Measurements from ENCODE around the gene AXDND1. TPM values are rescaled to one million over a fixed set of nuclear protein-coding genes. Genes with fewer than 3 reads are reported as not detected.
"Not testable (repeated sequence)": the region's sequence is repeated elsewhere in the genome, so short reads cannot be mapped to it uniquely, and the experiment has no call there.

AXDND1 gene
- total RNA-seq, 1 donor from 2014 or later, result 1.4 TPM

DNA sequence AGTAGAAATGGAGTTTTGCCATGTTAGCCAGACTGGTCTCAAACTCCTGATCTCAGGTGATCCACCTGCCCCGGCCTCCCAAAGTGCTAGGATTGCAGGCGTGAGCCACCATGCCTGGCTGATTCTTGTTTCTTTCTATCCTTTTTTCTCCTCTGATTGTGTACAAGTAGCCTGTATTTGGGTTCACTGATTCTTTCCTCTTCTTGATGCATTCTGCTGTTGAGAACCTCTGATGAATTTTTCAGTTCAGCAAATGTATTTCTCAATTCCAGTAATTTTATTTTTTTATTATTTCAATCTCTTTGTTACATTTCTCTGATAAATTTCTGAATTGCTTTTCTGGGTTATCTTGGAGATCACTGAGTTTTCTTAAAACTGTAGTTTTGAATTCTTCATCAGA is 58.8 kb downstream of the AXDND1 start:
- DNase-seq (ENCODE audit: low spot score in 2 of 2, unreplicated experiment in 2 of 2), result no peak
- Mint-ChIP-seq H3K36me3 (no peaks in the 10 kb centered on the region), H3K9me3 (peaks cover 32% of the 10 kb centered on the region), H3K27ac (no peak overlapping the region), H3K27me3 (ENCODE audit: low read depth) (no peaks in the 10 kb centered on the region), H3K4me3 (no peak overlapping the region), H3K4me1 (no peaks in the 10 kb centered on the region)
- TF ChIP-seq, protein P1, sequence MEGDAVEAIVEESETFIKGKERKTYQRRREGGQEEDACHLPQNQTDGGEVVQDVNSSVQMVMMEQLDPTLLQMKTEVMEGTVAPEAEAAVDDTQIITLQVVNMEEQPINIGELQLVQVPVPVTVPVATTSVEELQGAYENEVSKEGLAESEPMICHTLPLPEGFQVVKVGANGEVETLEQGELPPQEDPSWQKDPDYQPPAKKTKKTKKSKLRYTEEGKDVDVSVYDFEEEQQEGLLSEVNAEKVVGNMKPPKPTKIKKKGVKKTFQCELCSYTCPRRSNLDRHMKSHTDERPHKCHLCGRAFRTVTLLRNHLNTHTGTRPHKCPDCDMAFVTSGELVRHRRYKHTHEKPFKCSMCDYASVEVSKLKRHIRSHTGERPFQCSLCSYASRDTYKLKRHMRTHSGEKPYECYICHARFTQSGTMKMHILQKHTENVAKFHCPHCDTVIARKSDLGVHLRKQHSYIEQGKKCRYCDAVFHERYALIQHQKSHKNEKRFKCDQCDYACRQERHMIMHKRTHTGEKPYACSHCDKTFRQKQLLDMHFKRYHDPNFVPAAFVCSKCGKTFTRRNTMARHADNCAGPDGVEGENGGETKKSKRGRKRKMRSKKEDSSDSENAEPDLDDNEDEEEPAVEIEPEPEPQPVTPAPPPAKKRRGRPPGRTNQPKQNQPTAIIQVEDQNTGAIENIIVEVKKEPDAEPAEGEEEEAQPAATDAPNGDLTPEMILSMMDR (IDR thresholded peaks at IDR 0.05; ENCODE audit: unreplicated experiment), result no peak

DNA sequence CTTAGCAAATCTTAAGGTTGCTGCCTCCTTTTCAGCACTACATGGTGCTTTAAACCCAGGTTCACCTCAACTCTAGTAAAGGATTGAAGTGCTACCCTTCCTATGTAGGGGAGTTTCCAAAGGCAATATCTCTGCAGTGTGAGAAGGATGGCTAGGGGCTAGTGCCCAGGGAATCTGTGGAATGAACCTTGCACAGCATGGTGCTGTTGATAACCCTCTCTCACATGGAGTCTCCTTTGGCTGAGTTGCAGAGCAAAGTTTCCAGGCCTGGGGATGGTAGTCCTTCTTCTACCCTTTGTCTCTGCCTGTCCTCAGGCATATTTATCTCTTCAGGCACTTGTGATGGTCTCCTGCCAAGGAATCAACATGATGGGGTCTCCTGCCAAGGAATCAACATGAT is 59.4 kb downstream of the AXDND1 start:
- no peak for DNase-seq (ENCODE audit: low spot score in 2 of 2, unreplicated experiment in 2 of 2)
- H3K27me3 Mint-ChIP-seq (ENCODE audit: low read depth), result no peaks in the 10 kb centered on the region
- H3K9me3 Mint-ChIP-seq, result peaks cover 28% of the 10 kb centered on the region
- H3K27ac Mint-ChIP-seq, result no peak overlapping the region
- H3K4me1 Mint-ChIP-seq, result no peaks in the 10 kb centered on the region
- TF ChIP-seq, protein P1 (IDR thresholded peaks at IDR 0.05; ENCODE audit: unreplicated experiment), result no peak
- H3K36me3 Mint-ChIP-seq, result no peaks in the 10 kb centered on the region
- H3K4me3 Mint-ChIP-seq, result no peak overlapping the region

DNA sequence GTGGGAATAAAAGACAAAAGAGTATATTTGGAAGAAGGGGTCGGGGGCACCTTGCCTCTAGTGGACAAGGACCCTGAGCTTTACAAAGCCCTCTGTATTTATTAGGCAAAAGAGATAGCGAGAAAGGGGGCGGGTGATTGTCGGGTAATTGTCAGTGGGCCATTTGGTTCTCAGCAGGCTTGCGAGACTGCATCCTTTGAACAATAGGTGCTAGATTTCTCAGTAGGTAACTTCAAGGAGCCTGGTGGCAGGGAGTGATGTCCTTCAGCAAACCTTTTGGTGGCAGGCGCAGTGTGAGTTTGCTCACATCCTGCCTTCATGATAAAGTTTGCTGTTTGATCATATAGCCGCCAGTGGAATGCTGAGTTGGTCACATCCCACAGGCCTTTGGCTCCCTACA is 71.4 kb downstream of the AXDND1 start:
- Mint-ChIP-seq H3K9me3 (peaks cover 10% of the 10 kb centered on the region), H3K27ac (no peak overlapping the region), H3K4me3 (no peak overlapping the region), H3K4me1 (no peaks in the 10 kb centered on the region), H3K36me3 (no peaks in the 10 kb centered on the region), H3K27me3 (ENCODE audit: low read depth) (peaks cover 11% of the 10 kb centered on the region)
- TF ChIP-seq, protein P1 (IDR thresholded peaks at IDR 0.05; ENCODE audit: unreplicated experiment), result no peak
- DNase-seq (ENCODE audit: low spot score in 2 of 2, unreplicated experiment in 2 of 2), result no peak

DNA sequence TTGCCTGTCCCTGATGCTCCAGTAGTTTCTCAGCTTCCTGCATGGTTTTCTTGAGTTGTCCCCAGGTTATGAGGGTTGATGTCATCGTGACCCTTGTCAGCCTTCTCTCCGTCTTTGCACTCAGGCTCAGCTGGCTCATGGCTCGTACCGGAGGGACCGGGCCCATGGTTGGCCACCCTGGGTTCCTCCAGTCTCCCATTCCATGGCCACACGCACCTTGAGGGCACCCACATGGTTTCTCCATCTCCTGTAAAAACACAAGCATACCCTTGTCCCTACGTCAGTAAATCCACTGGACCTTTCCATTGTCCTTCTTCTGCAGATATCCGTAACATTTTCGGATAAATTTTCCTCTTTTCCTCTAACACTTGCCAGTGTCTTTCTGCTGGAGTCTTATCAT is 73.9 kb downstream of the AXDND1 start:
- not testable (repeated sequence) for DNase-seq (ENCODE audit: low spot score in 2 of 2, unreplicated experiment in 2 of 2); H3K27me3 Mint-ChIP-seq (ENCODE audit: low read depth); H3K36me3 Mint-ChIP-seq; H3K9me3 Mint-ChIP-seq; H3K27ac Mint-ChIP-seq; H3K4me1 Mint-ChIP-seq; H3K4me3 Mint-ChIP-seq

DNA sequence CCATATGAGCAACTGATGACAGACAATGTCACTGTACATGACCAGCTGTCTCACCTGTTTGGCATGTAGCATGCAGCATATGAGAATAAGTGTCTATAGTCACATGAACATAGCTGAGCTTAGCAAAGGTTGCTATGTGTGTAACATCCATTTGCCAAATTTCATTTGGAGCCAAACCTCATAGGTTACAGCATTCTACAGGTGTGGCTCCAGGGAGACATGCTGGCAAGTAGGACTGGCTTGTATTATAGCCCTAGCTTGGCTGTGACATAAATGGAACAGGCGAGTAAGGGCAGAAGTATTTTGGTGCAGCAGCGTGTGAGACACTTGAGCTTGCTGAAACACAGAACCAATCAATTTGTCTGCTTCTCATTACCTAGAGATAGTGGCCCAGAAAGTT is 74.5 kb downstream of the AXDND1 start:
- H3K9me3 Mint-ChIP-seq; H3K27me3 Mint-ChIP-seq (ENCODE audit: low read depth); H3K36me3 Mint-ChIP-seq; H3K4me3 Mint-ChIP-seq; H3K27ac Mint-ChIP-seq; H3K4me1 Mint-ChIP-seq; DNase-seq (ENCODE audit: low spot score in 2 of 2, unreplicated experiment in 2 of 2): not testable (repeated sequence)

DNA sequence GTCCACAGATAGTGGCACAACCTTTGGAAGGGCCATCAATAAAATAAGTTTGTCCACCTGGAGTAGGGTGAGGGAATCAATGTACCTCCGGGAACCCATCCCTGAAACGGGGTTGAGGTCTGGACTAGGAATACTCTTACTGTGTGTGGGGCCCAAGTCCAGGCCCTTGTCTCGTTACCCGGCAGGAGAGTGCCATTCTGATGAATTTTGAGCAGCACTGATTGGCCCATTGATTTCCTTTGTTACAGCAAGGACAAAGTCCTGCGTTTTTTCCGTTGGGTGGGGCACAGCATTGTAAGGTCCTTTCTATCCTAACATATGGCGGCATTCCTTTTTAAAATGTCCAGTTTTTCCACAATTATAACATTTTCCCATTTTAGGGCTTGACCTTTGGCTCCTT is 75.2 kb downstream of the AXDND1 start:
- Mint-ChIP-seq H3K4me3 (no peak overlapping the region), H3K36me3 (no peaks in the 10 kb centered on the region), H3K27me3 (ENCODE audit: low read depth) (peaks cover 4% of the 10 kb centered on the region), H3K27ac (no peak overlapping the region), H3K9me3 (peaks cover 3% of the 10 kb centered on the region), H3K4me1 (no peaks in the 10 kb centered on the region)
- no peak for DNase-seq (ENCODE audit: low spot score in 2 of 2, unreplicated experiment in 2 of 2)
- TF ChIP-seq, protein P1 (IDR thresholded peaks at IDR 0.05; ENCODE audit: unreplicated experiment), result no peak

DNA sequence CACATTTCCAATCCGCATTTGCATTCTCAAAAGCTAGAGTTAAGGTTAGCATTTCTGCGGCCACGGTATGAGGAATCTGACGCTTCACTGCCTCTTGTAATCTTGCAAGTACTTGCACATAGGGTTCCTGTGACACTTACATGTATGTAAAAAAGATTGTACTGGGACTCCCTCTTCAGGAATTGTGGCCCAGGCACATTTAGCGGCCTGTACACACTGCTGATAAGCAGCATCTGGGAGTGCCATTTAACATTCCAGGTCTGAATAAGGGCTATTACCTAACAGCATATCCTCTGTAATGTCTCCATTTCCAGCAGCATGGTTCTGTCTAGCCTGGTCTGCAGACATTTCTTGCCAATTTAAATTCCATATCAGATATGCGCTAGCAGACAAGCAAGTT is 75.7 kb downstream of the AXDND1 start:
- no peaks in the 10 kb centered on the region for H3K36me3 Mint-ChIP-seq
- H3K27ac Mint-ChIP-seq, result no peak overlapping the region
- H3K4me1 Mint-ChIP-seq, result no peaks in the 10 kb centered on the region
- no peak for DNase-seq (ENCODE audit: low spot score in 2 of 2, unreplicated experiment in 2 of 2)
- H3K9me3 Mint-ChIP-seq, result peaks cover 3% of the 10 kb centered on the region
- no peak overlapping the region for H3K4me3 Mint-ChIP-seq
- peaks cover 2% of the 10 kb centered on the region for H3K27me3 Mint-ChIP-seq (ENCODE audit: low read depth)
- TF ChIP-seq, protein P1 (IDR thresholded peaks at IDR 0.05; ENCODE audit: unreplicated experiment), result no peak

DNA sequence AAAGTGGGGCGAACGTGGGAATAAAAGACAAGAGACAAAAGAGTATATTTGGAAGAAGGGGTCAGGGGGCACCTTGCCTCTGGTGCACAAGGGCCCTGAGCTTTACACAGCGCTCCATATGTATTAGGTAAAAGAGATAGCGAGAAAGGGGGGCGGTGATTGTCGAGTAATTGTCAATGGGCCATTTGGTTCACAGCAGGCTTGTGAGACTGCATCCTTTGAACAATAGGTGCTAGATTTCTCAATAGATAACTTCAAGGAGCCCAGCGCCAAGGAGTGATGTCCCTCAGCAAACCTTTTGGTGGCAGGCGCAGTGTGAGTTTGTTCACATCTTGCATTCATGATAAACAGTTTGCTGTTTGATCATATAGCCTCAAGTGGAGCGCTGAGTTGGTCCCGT is 77.1 kb downstream of the AXDND1 start:
- not testable (repeated sequence) for H3K27me3 Mint-ChIP-seq (ENCODE audit: low read depth); H3K9me3 Mint-ChIP-seq; H3K4me1 Mint-ChIP-seq; DNase-seq (ENCODE audit: low spot score in 2 of 2, unreplicated experiment in 2 of 2); H3K4me3 Mint-ChIP-seq; H3K27ac Mint-ChIP-seq; H3K36me3 Mint-ChIP-seq
